Trophoblast cell (in vitro differentiated cells and primary cell): Measurements from ENCODE around the gene TOMM7.

Experiments used
- DNase-seq, 2 donors: peaks; one replicate each; pipeline ENCODE4 v3.0.0-alpha.2; 2016
- H2AFZ ChIP-seq: 2 replicates; pipeline ENCODE4 v1.6.1; 2013; ENCODE audit warnings: low read length, moderate library complexity, mild to moderate bottlenecking; ENCODE audit not compliant: insufficient read depth, poor library complexity
- H2AK5ac ChIP-seq: 2 replicates; pipeline ENCODE4 v1.6.1; 2013; ENCODE audit warnings: mild to moderate bottlenecking, low read length
- H2BK120ac ChIP-seq: 2 replicates; pipeline ENCODE4 v1.6.1; 2013; ENCODE audit warnings: low read length, mild to moderate bottlenecking, moderate library complexity; ENCODE audit not compliant: insufficient read depth, poor library complexity
- H2BK12ac ChIP-seq: 2 replicates; pipeline ENCODE4 v1.6.1; 2013; ENCODE audit warnings: mild to moderate bottlenecking, low read length, moderate library complexity
- H2BK5ac ChIP-seq: 2 replicates; pipeline ENCODE4 v1.6.1; 2013; ENCODE audit warnings: low read length, low read depth, moderate library complexity, mild to moderate bottlenecking; ENCODE audit not compliant: poor library complexity
- H3K14ac ChIP-seq: 2 replicates; pipeline ENCODE4 v1.6.1; 2013; ENCODE audit warnings: mild to moderate bottlenecking, low read length
- H3K18ac ChIP-seq: 2 replicates; pipeline ENCODE4 v1.6.1; 2013; ENCODE audit warnings: mild to moderate bottlenecking, low read length
- H3K23ac ChIP-seq: 2 replicates; pipeline ENCODE4 v1.6.1; 2013; ENCODE audit warnings: low read length
- H3K27ac ChIP-seq: 2 replicates; pipeline ENCODE4 v1.5.1; 2013; ENCODE audit warnings: low read depth, mild to moderate bottlenecking, inconsistent platforms, low read length, moderate library complexity
- H3K27me3 ChIP-seq: 2 replicates; pipeline ENCODE4 v1.6.1; 2013; ENCODE audit warnings: inconsistent platforms, mild to moderate bottlenecking, low read length, moderate library complexity; ENCODE audit not compliant: insufficient read depth
- H3K36me3 ChIP-seq, 2 experiments: 1 replicate in 1 of 2; 2 replicates in 1 of 2; pipeline ENCODE4 v1.6.1; 2013; ENCODE audit warnings: low read length in 2 of 2, mild to moderate bottlenecking in 2 of 2, moderate library complexity in 1 of 2; ENCODE audit not compliant: insufficient read depth in 2 of 2, control insufficient read depth in 1 of 2
- H3K4ac ChIP-seq: 2 replicates; pipeline ENCODE4 v1.6.1; 2013; ENCODE audit warnings: low read depth, mild to moderate bottlenecking, low read length, moderate library complexity
- H3K4me1 ChIP-seq, 2 experiments: 1 replicate in 1 of 2; 2 replicates in 1 of 2; pipeline ENCODE4 v1.6.1; 2013; ENCODE audit warnings: low read length in 2 of 2, mild to moderate bottlenecking in 2 of 2, moderate library complexity in 1 of 2; ENCODE audit not compliant: insufficient read depth in 2 of 2, control insufficient read depth in 1 of 2
- H3K4me2 ChIP-seq: 2 replicates; pipeline ENCODE4 v1.6.1; 2013; ENCODE audit warnings: inconsistent platforms, mild to moderate bottlenecking, low read length, moderate library complexity
- H3K4me3 ChIP-seq: 2 replicates; pipeline ENCODE4 v1.5.1; 2013; ENCODE audit warnings: mild to moderate bottlenecking, low read depth, low read length, inconsistent platforms
- H3K79me1 ChIP-seq: one replicate; pipeline ENCODE4 v1.6.1; 2013; ENCODE audit warnings: low read length
- H3K79me2 ChIP-seq: 2 replicates; pipeline ENCODE4 v1.6.1; 2013; ENCODE audit warnings: low read length, mild to moderate bottlenecking; ENCODE audit not compliant: control insufficient read depth, insufficient read depth, poor library complexity
- H3K9ac ChIP-seq: 2 replicates; pipeline ENCODE4 v1.6.1; 2013; ENCODE audit warnings: mild to moderate bottlenecking, low read length
- H3K9me3 ChIP-seq: 2 replicates; pipeline ENCODE4 v1.6.1; 2013; ENCODE audit warnings: low read depth, mild to moderate bottlenecking, control low read depth, inconsistent platforms, low read length; ENCODE audit not compliant: insufficient read depth
- H4K12ac ChIP-seq: 2 replicates; pipeline ENCODE4 v1.6.1; 2013; ENCODE audit warnings: low read depth, mild to moderate bottlenecking, low read length, moderate library complexity
- H4K8ac ChIP-seq: 2 replicates; pipeline ENCODE4 v1.6.1; 2013; ENCODE audit warnings: low read depth, mild to moderate bottlenecking, low read length, moderate library complexity
- H4K91ac ChIP-seq: one replicate; pipeline ENCODE4 v1.6.1; 2013; ENCODE audit warnings: low read depth, mild to moderate bottlenecking, low read length, moderate library complexity
- WGBS: extraction: QIAGEN DNeasy Blood & Tissue Kit; methylation state at CpG from one replicate; pipeline ENCODE4 v1.1.7; 2013; ENCODE audit warnings: missing lambda C conversion rate; ENCODE audit not compliant: insufficient read length, insufficient coverage; ENCODE audit errors: extremely low coverage; 5-methylcytosine and 5-hydroxymethylcytosine counted together

TOMM7 gene

DNA sequence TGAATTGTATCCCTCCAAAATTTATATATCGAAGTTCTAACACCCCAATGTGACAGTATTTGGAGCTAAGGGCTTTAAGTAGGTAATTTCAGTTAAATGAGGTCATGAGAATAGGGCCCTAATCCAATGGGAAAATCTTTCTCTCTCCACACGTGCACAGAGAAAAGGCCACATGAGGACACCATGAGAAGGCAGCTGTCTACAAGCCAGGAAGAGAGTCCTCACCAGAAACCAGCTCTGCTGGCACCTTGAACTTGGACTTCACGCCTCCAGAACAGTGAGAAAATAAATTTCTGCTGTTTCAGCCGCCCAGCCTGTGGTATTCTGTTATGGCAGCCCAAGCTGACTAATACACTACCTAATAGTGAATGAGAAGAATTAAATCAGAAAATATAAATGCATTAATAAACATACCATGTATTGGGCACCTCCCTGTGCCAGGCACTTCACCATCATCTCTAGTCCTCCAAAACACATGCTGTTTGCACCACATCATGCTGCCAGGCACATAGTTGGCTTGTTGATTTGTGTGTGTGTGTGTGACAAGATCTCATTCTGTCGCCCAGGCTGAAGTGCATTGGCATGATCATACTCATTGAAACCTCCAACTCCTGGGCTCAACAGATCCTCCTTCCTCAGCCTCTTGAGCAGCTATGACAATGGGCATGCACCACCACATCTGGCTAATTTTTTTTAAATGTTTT lies 9.1 kb upstream of the TOMM7 start:
- Histone ChIP-seq H3K18ac (no peak overlapping the region), H3K4me3 (no peak overlapping the region), H3K4me1 (no peaks in the 10 kb centered on the region), H2AFZ (no peak overlapping the region), H3K27ac (no peak overlapping the region), H3K14ac (no peak overlapping the region), H3K36me3 (no peaks in the 10 kb centered on the region), H4K12ac (no peak overlapping the region), H3K9me3 (no peaks in the 10 kb centered on the region), H3K23ac (no peak overlapping the region), H2BK5ac (no peak overlapping the region), H3K4me2 (no peak overlapping the region), H2BK120ac (no peak overlapping the region), H4K91ac (no peak overlapping the region), H3K79me1 (no peaks in the 10 kb centered on the region), H3K4ac (no peak overlapping the region), H2BK12ac (no peak overlapping the region), H3K79me2 (no peaks in the 10 kb centered on the region), H2AK5ac (no peak overlapping the region), H3K9ac (no peak overlapping the region), H3K27me3 (no peaks in the 10 kb centered on the region), H4K8ac (no peak overlapping the region)
- DNase-seq: no peak
- WGBS: no CpG with 5 or more reads among the region's 5 CpGs

GRCh38 chr7:22827563-22827962 lies 4.9 kb upstream of the TOMM7 start:
- Histone ChIP-seq H3K79me2 (no peaks in the 10 kb centered on the region), H3K79me1 (no peaks in the 10 kb centered on the region), H3K23ac (no peak overlapping the region), H3K4ac (no peak overlapping the region), H2AK5ac (no peak overlapping the region), H3K9ac (no peak overlapping the region), H4K91ac (no peak overlapping the region), H3K9me3 (no peaks in the 10 kb centered on the region), H2AFZ (no peak overlapping the region), H3K14ac (no peak overlapping the region), H2BK5ac (no peak overlapping the region), H2BK12ac (no peak overlapping the region), H3K18ac (no peak overlapping the region), H4K8ac (no peak overlapping the region), H3K36me3 (no peaks in the 10 kb centered on the region), H3K4me1 (peaks cover 0 to 2% of the 10 kb centered on the region in 2 experiments), H4K12ac (no peak overlapping the region), H2BK120ac (no peak overlapping the region), H3K4me2 (no peak overlapping the region), H3K27ac (no peak overlapping the region), H3K4me3 (no peak overlapping the region), H3K27me3 (no peaks in the 10 kb centered on the region)
- no peak for DNase-seq

DNA sequence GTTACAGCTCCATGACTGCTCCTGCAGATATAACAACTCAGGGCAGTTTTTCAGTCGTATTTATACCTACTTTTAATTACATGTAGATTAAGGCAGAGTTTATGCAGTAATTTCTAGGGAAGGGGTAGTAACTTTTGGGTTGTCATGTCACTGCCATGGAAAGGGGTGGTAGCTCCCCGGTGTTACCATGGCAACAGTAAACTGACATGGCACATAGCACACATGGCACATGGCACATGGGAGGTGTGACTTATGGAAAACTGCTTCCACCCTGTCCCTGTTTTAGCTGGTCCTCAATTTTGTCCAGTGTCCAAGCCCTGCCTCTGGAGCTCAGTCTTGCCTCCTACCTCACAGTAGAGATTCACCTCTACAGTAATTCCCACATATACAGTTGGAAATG lies 3.9 kb upstream of the TOMM7 start:
- peaks cover 0 to 2% of the 10 kb centered on the region in 2 experiments for H3K4me1 ChIP-seq
- no peaks in the 10 kb centered on the region for H3K27me3 ChIP-seq
- H3K4me2 ChIP-seq: no peak overlapping the region
- no peak overlapping the region for H3K4ac ChIP-seq
- H3K27ac ChIP-seq: no peak overlapping the region
- no peak overlapping the region for H2BK5ac ChIP-seq
- no peak overlapping the region for H2BK12ac ChIP-seq
- no peaks in the 10 kb centered on the region for H3K36me3 ChIP-seq
- no CpG with 5 or more reads among the region's 2 CpGs for WGBS
- H3K4me3 ChIP-seq: no peak overlapping the region
- H3K14ac ChIP-seq: no peak overlapping the region
- no peak overlapping the region for H3K23ac ChIP-seq
- peaks cover 5% of the 10 kb centered on the region for H3K79me1 ChIP-seq
- H3K18ac ChIP-seq: no peak overlapping the region
- H3K79me2 ChIP-seq: peaks cover 6% of the 10 kb centered on the region
- H4K12ac ChIP-seq: no peak overlapping the region
- H2BK120ac ChIP-seq: no peak overlapping the region
- DNase-seq: no peak
- H4K8ac ChIP-seq: no peak overlapping the region
- H3K9ac ChIP-seq: no peak overlapping the region
- H2AFZ ChIP-seq: no peak overlapping the region
- H2AK5ac ChIP-seq: no peak overlapping the region
- H4K91ac ChIP-seq: no peak overlapping the region
- H3K9me3 ChIP-seq: no peaks in the 10 kb centered on the region

DNA sequence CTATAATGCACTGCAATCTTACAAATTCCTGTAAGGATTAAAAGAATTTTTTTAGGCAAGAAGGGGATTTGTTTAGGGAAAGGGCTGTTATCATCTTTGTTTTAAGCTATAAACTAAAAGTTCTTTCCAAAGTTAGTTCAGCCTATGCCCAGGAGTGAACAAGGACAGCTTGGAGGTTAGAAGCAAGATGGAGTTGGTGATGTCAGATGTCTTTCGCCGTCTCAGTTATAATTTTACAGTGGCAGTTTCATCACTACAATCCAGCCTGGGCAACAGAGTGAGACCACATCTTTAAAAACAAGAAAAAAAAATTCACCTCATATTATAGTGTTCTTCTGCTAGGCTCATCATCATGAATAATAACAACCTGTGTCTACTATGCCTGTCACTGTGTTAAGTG lies 2.1 kb upstream of the TOMM7 start:
- H2BK5ac ChIP-seq: no peak overlapping the region
- WGBS: no CpG with 5 or more reads among the region's 2 CpGs
- no peak overlapping the region for H3K23ac ChIP-seq
- no peak overlapping the region for H4K91ac ChIP-seq
- peaks cover 9% of the 10 kb centered on the region for H3K79me2 ChIP-seq
- no peak overlapping the region for H2AFZ ChIP-seq
- no peak overlapping the region for H4K12ac ChIP-seq
- H3K18ac ChIP-seq: no peak overlapping the region
- no peak overlapping the region for H3K4me2 ChIP-seq
- no peaks in the 10 kb centered on the region for H3K27me3 ChIP-seq
- no peak overlapping the region for H4K8ac ChIP-seq
- no peak overlapping the region for H3K4ac ChIP-seq
- no peaks in the 10 kb centered on the region for H3K9me3 ChIP-seq
- H2AK5ac ChIP-seq: no peak overlapping the region
- no peaks in the 10 kb centered on the region for H3K36me3 ChIP-seq
- peaks cover 7% of the 10 kb centered on the region for H3K79me1 ChIP-seq
- H2BK120ac ChIP-seq: no peak overlapping the region
- no peak overlapping the region for H3K9ac ChIP-seq
- H3K27ac ChIP-seq: no peak overlapping the region
- no peak overlapping the region for H3K4me3 ChIP-seq
- no peak for DNase-seq
- H2BK12ac ChIP-seq: no peak overlapping the region
- H3K14ac ChIP-seq: no peak overlapping the region
- peaks cover 0 to 7% of the 10 kb centered on the region in 2 experiments for H3K4me1 ChIP-seq
